Karpas-422 (cell line): ENCODE results near the gene HMGXB3. TPM values are rescaled to one million over a fixed set of nuclear protein-coding genes. Genes with fewer than 3 reads are reported as not detected.
A peak's percentile ranks its signal among the peaks of the same experiment; 100 is the strongest.

Source experiments
- DNase-seq: peaks from one replicate; pipeline ENCODE4 v3.0.0-alpha.2; 2015
- H2AFZ ChIP-seq: fragments of 200-600 bp; sonication (generic); 2 replicates; pipeline ENCODE4 v1.6.1; 2014; ENCODE audit warnings: antibody characterized with exemption, low read length, mixed read lengths
- H3K27ac ChIP-seq: fragments of 200-600 bp; sonication (generic); 2 replicates; pipeline ENCODE4 v1.5.1; 2014; ENCODE audit warnings: mild to moderate bottlenecking, low read length, moderate library complexity
- H3K27me3 ChIP-seq: fragments of 200-600 bp; sonication (generic); 2 replicates; pipeline ENCODE4 v1.6.1; 2014; ENCODE audit warnings: low read length, mixed read lengths
- H3K36me3 ChIP-seq: fragments of 200-600 bp; sonication (generic); 2 replicates; pipeline ENCODE4 v1.6.1; 2014; ENCODE audit warnings: low read length, mixed read lengths; ENCODE audit not compliant: insufficient read depth
- H3K4me1 ChIP-seq: fragments of 200-600 bp; sonication (generic); 2 replicates; pipeline ENCODE4 v1.6.1; 2014; ENCODE audit warnings: mild to moderate bottlenecking, low read length, mixed read lengths
- H3K4me2 ChIP-seq: fragments of 200-600 bp; sonication (generic); 2 replicates; pipeline ENCODE4 v1.6.1; 2014; ENCODE audit warnings: low read length, low read depth, mild to moderate bottlenecking; ENCODE audit not compliant: poor library complexity, severe bottlenecking
- H3K4me3 ChIP-seq: fragments of 200-600 bp; sonication (generic); 2 replicates; pipeline ENCODE4 v1.5.1; 2014; ENCODE audit warnings: mild to moderate bottlenecking, antibody characterized with exemption, low read length, mixed read lengths
- H3K79me2 ChIP-seq: fragments of 200-600 bp; sonication (generic); 2 replicates; pipeline ENCODE4 v1.6.1; 2014; ENCODE audit warnings: mild to moderate bottlenecking, low read length, mixed read lengths
- H3K9ac ChIP-seq: fragments of 200-600 bp; sonication (generic); 2 replicates; pipeline ENCODE4 v1.6.0; 2014; ENCODE audit warnings: low read length
- H3K9me2 ChIP-seq: fragments of 200-600 bp; sonication (generic), shearing (Covaris generic); replicated peaks from 2 replicates; pipeline ENCODE4 v1.6.0; 2014; ENCODE audit warnings: mild to moderate bottlenecking, low read length, moderate library complexity; ENCODE audit not compliant: insufficient read depth
- H3K9me3 ChIP-seq: fragments of 300-700, 200-600 bp; sonication (generic); 2 replicates; pipeline ENCODE4 v1.6.1; 2014; ENCODE audit warnings: low read length, mixed read lengths
- H4K20me1 ChIP-seq: fragments of 200-600 bp; sonication (generic); 2 replicates; pipeline ENCODE4 v1.6.1; 2014; ENCODE audit warnings: mild to moderate bottlenecking, antibody characterized with exemption, low read length, low read depth; ENCODE audit not compliant: insufficient read depth
- total RNA-seq: library from RNA; depleted of rRNA; stranded (reverse); fragments of >200 nt; shearing (Covaris generic); gene quantifications from 2 replicates; pipeline ENCODE4 v1.2.3, GENCODE V29; 2014; ENCODE audit warnings: low replicate concordance

HMGXB3 gene
- total RNA-seq, 1 experiment from 2014 or later, result 25.0 TPM

DNA sequence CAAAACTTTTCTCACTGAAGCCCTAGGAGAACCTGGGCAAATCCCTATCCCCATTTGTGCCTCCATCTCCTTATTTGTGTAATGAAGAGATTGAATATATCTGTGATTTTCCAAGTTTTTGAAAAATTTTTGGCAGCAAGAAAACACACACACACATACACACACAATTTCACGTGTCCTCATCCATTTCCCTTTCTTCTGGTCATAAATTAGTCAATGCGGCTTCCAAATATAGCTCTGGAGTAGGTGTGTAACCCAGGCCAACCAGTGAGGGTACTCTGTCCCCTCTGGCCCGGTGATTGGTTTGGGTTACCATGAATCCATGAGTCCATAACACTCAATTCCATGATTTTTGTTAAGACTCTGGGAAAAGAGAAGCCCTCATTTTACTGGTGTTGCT lies 73.1 kb downstream of the HMGXB3 start:
- Histone ChIP-seq H2AFZ (no peak overlapping the region), H3K36me3 (no peaks in the 10 kb centered on the region), H3K9me2 (no peaks in the 10 kb centered on the region), H3K9me3 (no peaks in the 10 kb centered on the region), H3K4me1 (no peaks in the 10 kb centered on the region), H4K20me1 (no peaks in the 10 kb centered on the region), H3K27ac (no peak overlapping the region), H3K4me2 (no peak overlapping the region), H3K9ac (no peak overlapping the region), H3K27me3 (no peaks in the 10 kb centered on the region), H3K4me3 (no peak overlapping the region), H3K79me2 (no peaks in the 10 kb centered on the region)
- DNase-seq, result no peak

- no peaks in the 10 kb centered on the region for H3K36me3 ChIP-seq
- no peak overlapping the region for H3K4me3 ChIP-seq
- no peaks in the 10 kb centered on the region for H3K79me2 ChIP-seq
- no peak for DNase-seq
- no peaks in the 10 kb centered on the region for H3K9me2 ChIP-seq
- H3K9ac ChIP-seq, result no peak overlapping the region
- no peaks in the 10 kb centered on the region for H3K9me3 ChIP-seq
- H4K20me1 ChIP-seq, result no peaks in the 10 kb centered on the region
- no peak overlapping the region for H2AFZ ChIP-seq
- H3K4me1 ChIP-seq, result no peaks in the 10 kb centered on the region
- no peak overlapping the region for H3K4me2 ChIP-seq
- no peak overlapping the region for H3K27ac ChIP-seq
- no peaks in the 10 kb centered on the region for H3K27me3 ChIP-seq
These were observed 74.7 kb downstream of the HMGXB3 start for GRCh38 chr5:150075233-150075632.

DNA sequence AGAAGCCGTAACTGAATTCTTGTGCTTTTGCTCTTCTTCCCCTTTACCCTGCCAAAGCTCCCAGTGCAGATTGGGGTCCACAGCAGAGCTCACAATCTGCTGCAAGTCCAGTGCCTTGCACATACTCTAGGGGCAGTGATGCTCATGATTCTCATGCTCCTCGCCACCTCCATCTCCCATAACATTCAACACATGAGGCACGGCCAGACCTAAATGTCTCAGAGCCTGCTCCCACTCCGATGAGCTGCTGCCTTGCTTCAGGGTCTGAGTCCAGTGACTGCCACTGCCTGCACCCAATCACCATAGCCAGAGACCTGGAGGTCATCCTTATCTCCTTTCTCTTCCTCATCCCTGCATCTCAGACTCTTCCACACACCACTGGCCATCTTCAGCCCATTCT lies 75.3 kb downstream of the HMGXB3 start:
- peak; percentile 55 for DNase-seq
- H3K27me3 ChIP-seq, result no peaks in the 10 kb centered on the region

GRCh38 chr5:150077060-150077459 lies 76.5 kb downstream of the HMGXB3 start:
- Histone ChIP-seq H3K9ac (no peak overlapping the region), H3K4me3 (no peak overlapping the region), H3K4me1 (no peaks in the 10 kb centered on the region), H4K20me1 (no peaks in the 10 kb centered on the region), H3K4me2 (no peak overlapping the region), H3K9me2 (no peaks in the 10 kb centered on the region), H3K36me3 (no peaks in the 10 kb centered on the region), H3K27me3 (no peaks in the 10 kb centered on the region), H2AFZ (no peak overlapping the region), H3K9me3 (no peaks in the 10 kb centered on the region), H3K79me2 (no peaks in the 10 kb centered on the region), H3K27ac (no peak overlapping the region)
- DNase-seq, result no peak

More for the DNA sequence above, 75.3 kb downstream of the HMGXB3 start:
- Histone ChIP-seq H4K20me1 (no peaks in the 10 kb centered on the region), H3K79me2 (no peaks in the 10 kb centered on the region), H3K9me3 (no peaks in the 10 kb centered on the region), H3K4me2 (no peak overlapping the region), H3K4me1 (no peaks in the 10 kb centered on the region), H3K36me3 (no peaks in the 10 kb centered on the region), H3K4me3 (no peak overlapping the region), H3K9me2 (no peaks in the 10 kb centered on the region), H2AFZ (no peak overlapping the region), H3K9ac (no peak overlapping the region), H3K27ac (no peak overlapping the region)

GRCh38 chr5:150077996-150078801 lies 77.7 kb downstream of the HMGXB3 start:
- Histone ChIP-seq H3K79me2 (no peaks in the 10 kb centered on the region), H3K4me2 (no peak overlapping the region), H3K27me3 (no peaks in the 10 kb centered on the region), H2AFZ (no peak overlapping the region), H3K36me3 (no peaks in the 10 kb centered on the region), H3K4me1 (no peaks in the 10 kb centered on the region), H3K27ac (no peak overlapping the region), H3K4me3 (no peak overlapping the region), H3K9me2 (no peaks in the 10 kb centered on the region), H3K9me3 (no peaks in the 10 kb centered on the region), H3K9ac (no peak overlapping the region), H4K20me1 (no peaks in the 10 kb centered on the region)
- no peak for DNase-seq

DNA sequence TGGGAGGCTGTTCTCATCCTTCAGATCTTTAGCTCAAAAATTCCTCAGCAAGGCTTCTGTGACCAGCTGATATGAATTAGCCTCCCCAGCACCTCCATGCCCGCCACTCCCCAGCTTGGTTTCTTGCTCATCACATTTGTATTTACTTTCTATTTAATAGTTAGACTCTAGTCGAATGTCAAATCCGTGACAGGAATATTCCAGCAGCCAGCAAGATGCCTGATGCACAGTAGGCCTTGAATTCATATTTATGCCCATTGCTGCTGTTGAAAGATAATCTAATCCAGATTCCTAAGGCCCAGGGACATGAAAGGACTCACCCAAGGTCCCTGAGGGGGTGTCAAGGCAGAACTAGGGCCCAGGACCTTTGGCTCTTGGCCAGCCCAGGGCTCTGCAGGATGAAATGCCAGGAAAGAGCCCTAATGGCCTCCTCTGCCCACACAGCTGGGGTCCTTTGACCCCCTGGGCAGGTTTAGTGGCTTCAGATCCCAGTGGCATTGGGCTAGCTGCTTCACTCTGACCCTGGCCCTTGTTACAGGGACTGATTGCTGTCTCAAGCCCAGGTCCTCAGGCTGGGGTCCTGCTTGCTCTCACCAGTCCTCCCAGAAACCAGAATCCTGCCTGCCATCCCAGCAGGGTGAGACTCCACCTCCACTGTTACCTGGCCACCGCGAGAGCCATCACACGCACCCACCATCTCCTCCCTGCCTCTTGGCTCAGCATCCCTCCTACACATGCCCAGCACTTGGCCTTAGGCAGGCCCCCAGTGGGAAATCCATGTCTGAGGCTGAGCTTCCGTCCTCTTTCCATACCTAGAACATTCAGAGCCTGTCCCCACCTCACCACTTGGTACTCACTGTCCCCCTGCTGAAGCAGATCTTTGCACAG lies 78.5 kb downstream of the HMGXB3 start:
- Histone ChIP-seq H3K9ac (no peak overlapping the region), H3K9me2 (no peaks in the 10 kb centered on the region), H3K27me3 (no peaks in the 10 kb centered on the region), H3K9me3 (no peaks in the 10 kb centered on the region), H3K4me1 (no peaks in the 10 kb centered on the region), H3K4me3 (no peak overlapping the region), H3K27ac (no peak overlapping the region), H3K36me3 (no peaks in the 10 kb centered on the region), H3K79me2 (no peaks in the 10 kb centered on the region), H2AFZ (no peak overlapping the region), H4K20me1 (no peaks in the 10 kb centered on the region), H3K4me2 (no peak overlapping the region)
- DNase-seq, result no peak

- no peak for DNase-seq
- Histone ChIP-seq H3K9me3 (no peaks in the 10 kb centered on the region), H3K9me2 (no peaks in the 10 kb centered on the region), H3K79me2 (no peaks in the 10 kb centered on the region), H3K27ac (no peak overlapping the region), H3K9ac (no peak overlapping the region), H2AFZ (no peak overlapping the region), H3K36me3 (no peaks in the 10 kb centered on the region), H3K27me3 (no peaks in the 10 kb centered on the region), H3K4me3 (no peak overlapping the region), H3K4me2 (no peak overlapping the region), H3K4me1 (no peaks in the 10 kb centered on the region), H4K20me1 (no peaks in the 10 kb centered on the region)
These were observed 79.4 kb downstream of the HMGXB3 start for GRCh38 chr5:150079909-150080461.
